Measurements from ENCODE around the gene ZGLP1.
"Not testable (repeated sequence)": the region's sequence is repeated elsewhere in the genome, so short reads cannot be mapped to it uniquely, and the experiment has no call there.

ZGLP1 gene

DNA sequence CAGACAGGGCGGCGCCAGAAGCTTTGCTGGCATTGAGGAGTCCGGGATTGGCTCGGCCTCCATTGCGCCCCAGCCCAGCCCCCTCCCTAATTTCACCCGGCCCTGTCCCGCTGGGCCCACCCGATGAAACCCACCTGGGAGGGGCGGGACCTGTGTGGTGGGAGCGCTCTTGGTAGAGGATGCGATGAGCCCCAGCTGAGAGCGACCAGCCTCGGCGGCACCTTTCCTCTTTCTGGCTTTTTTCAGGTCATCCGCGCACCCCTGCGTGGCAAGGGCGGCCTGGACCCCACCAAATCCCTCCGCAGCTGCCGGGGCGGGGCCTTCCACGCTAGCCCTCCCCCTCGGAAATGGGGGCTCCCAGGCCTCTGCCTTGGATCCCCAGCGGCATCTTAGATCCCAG lies at the start of gene ZGLP1:
TSS of gene ZGLP1 (minus strand) at position 393 of the 400 bp plus-strand sequence.
- no peak for DNase-seq (ENCODE audit: low read depth)

DNA sequence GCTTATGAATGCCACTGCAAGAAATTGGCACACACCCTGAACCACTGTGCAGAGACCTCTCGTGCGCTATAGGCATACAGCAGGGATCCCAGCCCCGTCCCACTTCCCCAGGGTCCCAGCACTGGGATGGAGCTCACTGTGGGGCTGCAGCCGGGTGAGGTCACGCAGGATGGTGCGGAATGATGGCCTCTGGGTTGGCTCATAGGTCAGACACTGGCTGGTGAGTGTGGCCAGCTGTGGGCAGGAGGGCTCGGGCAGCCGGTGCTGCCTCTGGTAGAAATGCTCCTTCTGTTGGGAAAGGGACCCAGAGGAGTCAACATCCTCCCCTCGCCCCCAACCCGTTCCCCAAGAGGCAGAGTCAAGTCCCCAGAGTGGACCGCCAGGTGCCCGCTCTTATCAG lies 46.8 kb upstream of the ZGLP1 start:
- no peak for DNase-seq (ENCODE audit: low read depth)

DNA sequence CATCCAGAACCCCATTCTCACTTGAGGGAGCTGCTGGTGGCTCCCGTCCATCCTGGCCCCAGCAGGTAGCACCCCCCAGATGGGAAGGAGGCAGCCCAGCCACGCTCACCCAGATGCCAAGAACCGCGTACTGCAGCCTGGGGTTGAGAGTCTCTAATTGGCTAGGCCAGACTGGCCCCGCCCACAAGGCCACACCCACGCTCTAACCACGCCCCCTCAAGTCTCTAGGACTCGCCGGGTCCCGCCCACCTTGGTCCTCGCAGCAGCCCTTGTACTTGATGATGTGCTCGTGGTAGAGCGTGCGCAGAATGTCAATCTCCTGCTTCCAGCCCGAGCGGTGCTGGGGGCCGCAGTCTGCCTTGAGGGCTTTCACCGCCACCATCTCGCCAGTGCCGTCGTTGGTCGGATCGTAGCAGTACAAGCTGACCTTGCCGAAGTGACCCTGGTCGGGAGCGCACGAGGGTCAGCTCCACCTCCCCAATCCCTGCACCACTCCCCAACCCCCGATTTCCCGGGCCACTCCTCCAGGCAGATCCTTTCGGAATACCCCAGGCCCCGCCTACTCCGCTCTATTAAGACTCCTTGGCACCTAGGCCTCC lies 44.3 kb upstream of the ZGLP1 start:
- no peak for DNase-seq (ENCODE audit: low read depth)

DNA sequence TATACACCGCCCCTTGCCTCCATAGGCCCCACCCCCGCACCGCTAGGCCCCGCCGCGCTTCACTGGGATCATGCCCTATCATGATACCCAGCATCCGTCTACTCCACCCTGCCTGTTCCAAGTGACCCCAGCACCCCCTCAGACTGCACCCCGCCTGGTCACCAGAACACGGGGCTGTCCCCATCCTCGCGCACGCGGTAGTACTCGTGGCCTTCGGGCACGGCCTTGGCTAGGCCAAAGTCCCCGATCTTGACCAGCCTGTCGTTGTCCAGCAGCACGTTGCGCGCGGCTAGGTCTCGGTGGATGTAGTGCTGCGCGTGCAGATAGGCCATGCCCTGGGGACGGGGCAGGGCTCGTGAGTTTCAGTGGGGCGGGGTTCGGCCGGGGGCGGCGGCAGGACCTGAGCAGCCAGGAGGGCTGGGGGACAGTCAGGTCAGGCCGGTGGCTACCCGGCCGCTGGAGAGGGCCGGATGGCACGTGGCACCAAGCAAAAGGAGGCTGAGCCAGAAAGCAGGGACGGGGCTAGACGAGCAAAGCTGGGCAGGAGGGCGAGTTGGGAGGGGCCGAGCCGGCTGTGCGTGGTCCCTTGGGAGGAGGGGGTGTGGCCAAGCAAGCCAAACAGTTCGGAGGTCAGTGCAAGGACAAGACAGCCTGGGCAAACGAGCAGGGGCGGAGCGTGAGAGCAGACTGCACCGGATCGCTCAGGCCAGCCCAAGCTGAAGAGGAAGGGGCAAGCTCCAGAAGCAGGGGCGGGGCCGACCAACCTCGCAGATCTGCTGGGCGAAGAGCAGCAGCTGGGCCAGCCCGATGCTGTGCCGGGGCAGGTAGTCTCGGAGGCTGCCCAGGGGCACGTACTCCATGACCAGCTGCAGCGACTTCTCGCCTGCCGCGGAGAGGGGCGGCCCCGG lies 43.4 kb upstream of the ZGLP1 start:
- DNase-seq (ENCODE audit: low read depth) = no peak

DNA sequence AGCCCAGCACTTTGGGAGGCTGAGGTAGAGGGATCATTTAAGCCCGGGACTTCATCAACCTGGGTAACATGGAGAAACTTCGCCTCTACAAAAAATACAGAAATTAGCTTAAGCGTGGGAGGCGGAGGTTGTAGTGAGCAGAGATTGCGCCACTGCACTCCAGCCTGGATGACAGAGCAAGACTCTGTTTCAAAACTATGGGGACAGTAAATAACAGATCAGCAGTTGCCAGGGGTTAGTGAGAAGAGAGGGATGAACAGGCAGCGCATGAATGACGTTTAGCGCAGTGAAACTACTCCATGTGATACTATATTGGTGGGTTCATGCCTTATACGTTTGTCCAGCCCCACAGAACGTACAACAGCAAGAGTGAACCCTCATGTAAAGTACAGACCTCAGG lies 36.9 kb upstream of the ZGLP1 start:
- DNase-seq (ENCODE audit: low read depth) = no peak

DNA sequence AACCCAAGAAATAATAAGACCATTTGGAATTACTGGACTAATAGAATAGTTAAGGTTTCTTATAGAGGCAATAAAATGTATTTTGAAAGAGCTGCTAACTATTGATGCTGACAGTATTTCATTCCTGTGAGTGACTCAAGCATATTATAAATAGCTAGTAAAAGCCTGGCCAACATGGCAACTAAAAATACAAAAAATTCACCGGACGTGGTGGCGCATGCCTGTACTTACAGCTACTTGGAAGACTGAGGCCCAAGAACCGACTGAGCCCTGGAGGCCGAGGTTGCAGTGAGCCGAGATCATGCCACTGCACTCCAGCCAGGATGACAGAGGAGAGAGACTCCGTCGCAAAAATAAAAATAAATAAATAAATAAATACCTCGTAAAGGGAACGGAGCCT lies 35.2 kb upstream of the ZGLP1 start:
- no peak for DNase-seq (ENCODE audit: low read depth)

DNA sequence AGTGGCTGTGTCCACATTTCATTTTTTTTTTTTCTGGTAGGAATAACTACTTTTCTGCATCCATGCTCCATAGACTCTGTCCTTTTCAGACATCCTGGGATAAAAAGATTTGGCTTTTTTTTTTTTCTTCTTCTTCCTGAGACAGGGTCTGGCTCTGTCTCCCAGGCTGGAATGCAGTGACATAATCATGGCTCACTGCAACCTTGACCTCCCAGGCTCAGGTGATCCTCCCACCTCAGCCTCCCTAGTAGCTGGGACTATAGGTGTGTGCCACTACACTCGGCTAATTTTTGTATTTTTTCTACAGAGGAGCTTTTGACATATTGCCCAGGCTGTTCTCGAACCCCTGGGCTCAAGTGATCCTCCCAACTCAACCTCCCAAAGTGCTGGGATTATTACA lies 33.9 kb upstream of the ZGLP1 start:
- DNase-seq (ENCODE audit: low read depth) = no peak

DNA sequence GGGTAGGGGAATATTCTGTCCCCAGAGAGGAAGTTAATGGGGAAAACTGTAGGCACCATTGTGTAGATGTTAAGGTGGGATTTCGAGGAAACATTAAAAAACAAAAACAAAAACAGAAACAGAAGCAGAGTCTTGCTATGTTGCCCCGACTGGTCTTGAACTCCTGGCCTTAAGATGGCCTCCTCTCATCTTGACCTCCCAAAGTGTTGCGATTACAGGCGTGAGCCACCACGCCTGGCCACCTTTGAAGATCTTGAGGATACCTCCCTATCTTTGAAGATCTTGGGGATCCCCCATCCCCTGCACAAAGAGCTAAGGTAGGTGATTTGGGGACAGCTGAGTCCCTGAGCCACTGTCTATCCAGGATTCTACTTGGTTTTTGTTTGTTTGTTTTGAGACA lies 30.4 kb upstream of the ZGLP1 start:
- no peak for DNase-seq (ENCODE audit: low read depth)

DNA sequence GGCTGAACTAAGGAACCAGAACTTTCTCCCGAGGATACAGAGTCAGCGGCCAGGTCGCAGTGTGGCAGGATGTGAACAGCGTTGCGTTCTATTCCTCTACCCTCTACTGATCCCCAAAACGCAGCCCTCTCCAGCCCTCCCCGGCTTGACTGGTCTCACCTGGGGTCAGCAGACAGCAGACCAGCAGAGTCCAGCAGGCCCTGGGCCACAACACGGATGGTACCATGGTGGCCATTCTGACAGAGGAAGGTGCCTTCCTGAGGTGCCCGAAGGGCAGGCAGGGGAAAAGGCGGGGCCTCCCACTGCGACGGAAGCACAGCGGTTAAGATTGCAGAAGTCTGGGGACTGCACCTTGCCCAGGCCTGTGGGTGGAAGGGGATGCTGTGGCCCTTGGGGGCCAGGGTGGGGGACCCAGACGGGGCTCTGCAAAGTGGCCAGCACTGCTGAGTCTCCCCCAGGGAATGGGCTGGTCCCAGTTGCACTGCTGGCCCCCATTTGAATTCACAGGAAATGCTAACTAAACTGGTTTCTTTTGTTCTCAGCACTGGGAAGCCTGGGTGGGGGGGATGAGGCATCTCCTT lies 29.9 kb upstream of the ZGLP1 start, which contains the start of gene ICAM3:
TSS of gene ICAM3 (minus strand) at position 245 of the 581 bp plus-strand sequence. CDS start at position 235, 10 bp downstream.
- peak; percentile 41 for DNase-seq (ENCODE audit: low read depth)

DNA sequence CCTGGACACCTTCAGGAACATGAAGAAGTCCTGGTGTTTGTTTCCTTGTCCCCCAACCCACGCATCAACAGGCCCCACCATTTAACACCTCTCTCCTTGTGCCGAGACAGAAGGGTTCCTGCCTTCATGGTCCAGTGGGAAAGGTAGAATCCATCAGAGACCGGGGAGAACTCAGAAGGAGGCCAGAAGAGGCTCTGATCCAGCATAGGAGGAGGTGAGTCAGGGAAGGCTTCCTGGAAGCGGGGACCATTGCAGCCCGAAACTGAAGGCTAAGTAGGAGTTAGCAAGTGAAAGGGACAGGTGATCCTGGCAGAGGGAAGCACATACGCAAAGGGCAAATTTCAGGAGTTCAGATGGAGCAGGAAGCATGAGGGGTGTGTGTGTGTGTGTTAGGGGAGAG lies 29.3 kb upstream of the ZGLP1 start:
- DNase-seq (ENCODE audit: low read depth) = no peak

DNA sequence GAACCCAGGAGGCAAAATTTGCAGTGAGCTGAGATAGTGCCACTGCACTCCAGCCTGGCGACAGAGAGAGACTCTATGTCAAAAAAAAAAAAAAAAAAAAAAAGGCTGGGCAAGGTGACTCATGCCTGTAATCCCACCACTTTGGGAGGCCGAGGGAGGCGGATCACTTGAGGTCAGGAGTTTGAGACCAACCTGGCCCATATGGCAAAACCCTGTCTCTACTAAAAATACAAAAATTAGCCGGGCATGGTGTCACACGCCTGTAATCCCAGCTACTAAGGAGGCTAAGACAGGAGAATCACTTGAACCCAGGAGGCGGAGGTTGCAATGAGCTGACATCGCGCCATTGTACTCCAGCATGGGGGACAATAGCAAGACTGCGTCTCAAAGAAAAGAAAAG lies 27.1 kb upstream of the ZGLP1 start:
- DNase-seq (ENCODE audit: low read depth) = not testable (repeated sequence)

DNA sequence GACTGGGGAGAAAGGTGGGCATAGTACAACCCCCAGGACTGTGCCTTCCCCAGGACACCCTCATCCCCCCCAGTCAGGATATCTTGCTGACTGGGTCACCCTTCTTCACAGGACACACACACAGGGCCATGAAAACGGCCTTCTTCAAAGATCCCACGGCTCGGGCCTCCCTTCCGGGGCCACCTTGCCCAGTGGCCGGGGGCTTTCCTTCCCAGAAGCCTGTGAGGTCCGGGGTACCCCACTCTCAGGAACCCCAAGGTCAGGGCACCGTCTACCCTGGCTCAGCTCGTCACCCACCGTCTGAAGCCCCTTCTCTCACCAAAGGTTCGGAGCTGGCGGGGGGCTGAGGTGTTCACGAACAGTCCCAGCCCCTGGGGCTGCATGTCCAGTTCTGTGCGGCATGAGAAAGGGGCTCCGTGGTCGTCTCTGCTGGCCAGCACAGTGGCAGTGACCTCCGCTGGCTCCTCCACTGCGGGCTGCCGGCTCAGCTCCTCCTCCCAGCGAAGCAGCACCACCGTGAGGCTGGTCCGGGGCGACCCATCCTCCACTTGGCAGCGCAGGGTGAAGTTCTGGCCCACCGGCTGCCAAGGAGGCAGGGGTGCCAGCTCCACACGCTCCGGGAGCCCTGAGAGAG lies 25.9 kb upstream of the ZGLP1 start:
- no peak for DNase-seq (ENCODE audit: low read depth)

DNA sequence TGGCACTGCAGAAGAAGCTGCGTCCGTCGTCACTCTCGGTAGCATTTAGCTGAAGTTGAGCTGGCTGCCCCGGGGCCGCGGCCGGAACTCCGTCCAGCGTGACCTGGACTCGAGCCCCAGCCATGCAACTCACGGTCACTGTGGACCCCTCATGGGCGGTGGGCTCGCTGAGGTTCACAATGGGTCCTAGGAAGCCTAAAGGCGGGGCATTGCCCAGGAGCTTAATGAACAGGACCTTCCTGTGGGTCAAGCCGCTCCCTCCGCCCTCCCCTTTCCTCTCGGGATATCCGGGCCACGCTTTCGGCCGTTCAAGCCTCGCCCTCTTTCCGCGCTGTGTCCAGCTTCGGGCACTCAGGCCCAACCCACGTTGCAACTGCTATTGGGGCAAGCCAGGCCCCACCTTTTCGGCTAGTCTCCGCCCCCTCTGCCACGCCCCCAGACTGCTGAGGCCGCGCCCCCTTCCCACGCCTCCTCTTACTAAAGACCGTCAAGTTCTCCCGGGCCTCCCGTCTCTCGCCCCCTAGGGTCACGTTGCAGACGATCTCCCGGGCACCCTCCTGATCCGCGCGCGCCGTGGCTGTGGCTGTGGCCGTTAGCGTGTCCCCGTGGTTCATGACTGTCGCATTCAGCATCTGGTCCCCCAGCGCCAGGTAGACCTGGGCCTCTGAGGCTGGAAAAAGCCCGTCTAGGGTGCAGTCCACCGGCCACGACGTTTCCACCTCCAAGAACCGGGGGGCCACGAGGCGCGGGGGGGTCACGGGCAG lies 25.2 kb upstream of the ZGLP1 start:
- DNase-seq (ENCODE audit: low read depth) = no peak

DNA sequence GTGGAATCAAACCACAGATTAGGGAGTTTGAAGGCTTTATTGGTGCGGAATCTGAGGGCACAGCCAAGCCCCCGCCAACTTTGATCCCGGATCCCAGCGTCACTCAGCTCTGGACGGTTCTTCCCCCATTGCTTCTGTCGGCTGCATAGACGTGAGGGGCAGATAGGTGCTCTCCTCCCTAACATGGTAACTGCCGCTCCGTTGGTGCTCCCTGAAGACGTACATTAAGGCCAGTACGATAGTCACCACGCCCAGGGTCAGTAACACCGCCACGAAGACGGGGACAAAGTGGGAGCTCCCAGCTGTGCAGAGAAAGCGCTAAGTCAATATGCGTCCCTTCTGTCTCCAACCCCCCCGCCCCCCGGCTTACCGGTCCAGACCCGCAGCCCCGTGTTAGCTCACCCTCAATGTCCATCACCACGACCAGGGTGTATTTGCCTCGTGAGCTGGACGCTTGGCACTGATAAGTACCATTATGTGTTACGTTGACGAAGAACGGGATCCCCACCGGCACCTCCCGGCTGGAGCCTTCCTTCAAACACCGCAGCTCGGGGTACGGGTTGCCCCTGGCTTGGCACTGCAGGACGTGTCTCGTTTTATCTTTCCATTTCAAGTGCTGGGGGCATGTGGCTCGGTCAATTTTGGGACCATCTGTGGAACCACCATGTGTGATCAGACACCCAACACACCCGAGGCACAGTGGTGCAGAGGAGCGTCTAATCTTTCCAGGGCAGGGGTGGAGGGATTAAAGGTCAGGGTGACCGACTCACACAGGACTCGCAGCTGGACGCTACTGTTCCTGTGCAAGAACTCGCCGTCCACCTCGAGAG lies 24.4 kb upstream of the ZGLP1 start:
- DNase-seq (ENCODE audit: low read depth) = no peak

DNA sequence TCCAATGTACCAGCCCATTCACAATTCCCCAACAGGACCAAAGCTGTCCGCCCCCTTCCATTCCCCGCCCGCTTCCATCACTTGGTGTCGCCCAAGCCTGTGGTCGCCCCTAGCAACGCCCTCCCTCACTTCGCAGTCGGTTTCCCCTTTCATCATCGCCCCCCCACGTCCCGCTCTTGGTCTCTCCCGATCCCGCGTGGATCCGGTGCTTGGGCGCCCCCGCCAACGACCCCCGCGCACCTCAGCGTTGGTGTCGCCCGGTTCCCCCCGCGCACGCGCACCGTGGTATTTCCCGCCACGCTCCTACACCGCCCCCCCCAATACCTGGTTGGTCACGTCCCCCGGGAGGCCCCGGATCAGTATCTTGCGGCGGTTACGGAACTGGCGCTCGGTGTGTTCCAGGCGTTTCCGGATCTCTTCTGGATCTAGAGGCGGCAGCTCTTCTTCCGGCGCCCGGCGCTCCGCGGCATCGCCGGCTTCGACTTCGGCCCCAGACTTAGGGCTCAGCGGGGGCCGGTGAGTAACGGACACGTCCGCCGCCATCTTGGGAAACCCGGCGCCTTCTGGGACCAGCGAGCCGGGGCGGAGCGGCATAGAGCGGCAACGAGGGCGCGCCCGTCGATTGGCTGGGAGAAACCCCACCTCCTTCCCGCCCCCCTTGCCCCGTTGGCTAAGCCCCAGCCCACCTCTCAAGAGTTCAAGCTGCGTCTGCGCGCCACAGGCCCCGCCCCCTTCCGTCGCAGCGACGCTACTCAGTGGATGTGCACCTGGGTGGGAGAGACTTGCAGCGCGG lies 23.5 kb upstream of the ZGLP1 start, which contains the start of gene RAVER1:
TSS of gene RAVER1 (minus strand) at position 565 of the 793 bp plus-strand sequence. CDS start at position 543, 22 bp downstream.
- DNase-seq (ENCODE audit: low read depth) = peak; percentile 98

DNA sequence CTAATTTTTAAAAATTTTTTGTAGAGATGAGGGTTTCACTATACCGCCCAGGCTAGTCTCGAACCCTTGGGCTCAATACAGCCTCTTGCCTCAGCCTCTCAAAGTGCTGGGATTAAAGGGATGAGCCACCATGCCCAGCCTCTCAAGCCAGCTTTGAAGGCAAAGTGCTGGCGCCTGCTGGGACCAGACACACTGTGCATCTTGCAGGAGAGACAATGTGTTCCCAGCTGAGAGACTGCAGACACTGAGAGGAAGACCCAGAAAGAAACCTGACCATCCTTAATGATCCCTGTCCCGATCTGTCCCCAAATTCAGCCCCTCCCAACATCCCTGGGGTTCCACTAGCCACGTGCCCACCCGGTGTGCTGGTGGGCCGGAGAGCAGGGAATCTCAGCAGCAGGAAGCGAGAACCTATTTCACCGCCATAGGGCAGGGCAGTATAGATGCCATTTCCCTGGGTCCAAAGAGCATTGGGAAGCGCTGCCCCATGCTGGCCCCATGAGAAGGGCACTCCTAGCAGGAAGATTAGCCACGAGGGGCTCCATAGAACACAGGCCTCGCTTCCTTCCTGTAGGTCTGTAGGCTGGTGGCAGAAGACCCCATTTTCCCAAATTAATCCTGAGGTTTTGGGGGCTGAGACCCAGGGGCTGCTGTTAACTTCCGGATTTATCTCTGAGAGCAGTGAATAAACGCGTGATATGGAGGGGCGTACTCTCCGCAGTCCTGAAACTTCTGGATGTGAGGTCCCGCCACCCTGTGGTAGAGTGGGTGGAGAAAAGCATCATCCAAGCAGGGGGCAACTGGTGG lies 22.7 kb upstream of the ZGLP1 start:
- DNase-seq (ENCODE audit: low read depth) = no peak

DNA sequence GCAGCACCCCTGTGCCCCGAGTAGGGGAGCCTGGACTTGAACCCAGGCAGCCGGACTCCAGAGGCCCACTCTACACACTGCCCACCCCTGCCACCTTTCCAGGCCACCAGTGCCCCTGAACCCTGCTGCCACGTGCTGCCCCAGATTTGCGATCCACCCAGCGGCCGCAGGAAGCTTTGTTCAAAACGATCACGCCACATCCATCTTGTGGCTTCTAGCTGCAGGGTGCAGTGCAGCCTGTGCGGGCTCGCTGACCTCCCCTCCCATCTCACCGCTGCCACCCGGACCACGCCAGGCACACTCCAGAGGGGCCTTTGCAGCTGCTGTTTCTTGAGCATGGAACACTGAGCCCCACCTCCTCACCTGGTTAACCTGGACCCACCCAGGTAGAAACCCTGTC lies 19.9 kb upstream of the ZGLP1 start:
- DNase-seq (ENCODE audit: low read depth) = no peak

DNA sequence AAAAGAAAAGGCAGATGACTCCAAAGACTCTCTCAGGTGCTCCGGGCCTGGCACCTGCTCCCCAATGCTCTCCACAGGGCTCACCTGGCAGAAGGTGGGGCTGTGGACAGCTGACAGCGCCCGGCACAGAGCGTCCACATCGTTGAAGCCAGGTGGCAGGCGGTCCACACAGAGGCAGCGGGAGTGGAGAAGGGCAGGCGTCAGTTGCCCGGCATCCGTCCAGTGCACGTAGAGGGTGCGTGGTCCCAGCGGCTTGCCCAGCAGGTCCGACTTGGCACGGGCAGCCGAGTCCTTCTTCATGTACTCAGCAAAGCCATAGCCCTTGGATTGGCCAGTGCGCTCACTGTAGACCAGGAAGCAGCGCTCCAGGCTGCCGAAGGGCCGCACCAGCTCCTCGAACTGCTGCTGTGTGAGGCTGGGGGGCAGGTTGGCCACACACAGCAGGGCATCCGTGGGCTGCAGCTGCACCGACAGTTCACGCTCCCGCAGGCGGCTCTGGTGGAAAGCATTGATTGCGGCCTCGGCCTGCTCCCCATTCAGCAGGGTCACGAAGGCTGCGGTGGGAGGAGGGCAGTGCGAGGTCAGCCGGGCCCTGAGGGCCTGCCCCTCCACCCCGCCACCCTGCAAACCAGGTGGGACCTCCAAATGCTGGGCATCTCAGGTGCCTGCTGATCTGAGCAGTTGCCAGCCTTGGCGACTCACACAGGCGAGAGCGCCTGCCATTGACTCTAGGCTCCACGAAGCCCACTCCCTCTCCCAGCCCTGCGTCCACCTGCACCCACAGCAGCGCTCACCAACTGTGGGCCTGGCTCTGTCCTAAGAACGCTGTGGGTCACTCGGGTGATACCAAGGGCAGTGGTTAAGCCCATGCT lies 19.2 kb upstream of the ZGLP1 start:
- no peak for DNase-seq (ENCODE audit: low read depth)
